SU-DHL-6 (cell line): Measurements from ENCODE around the gene CHMP2B.

Experiments used
- EZH2phosphoT487 ChIP-seq: fragments of 200-600 bp; sonication (generic), shearing (Covaris generic); conservative IDR thresholded peaks from 2 replicates; pipeline ENCODE4 v1.6.1; 2018; ENCODE audit warnings: mild to moderate bottlenecking, antibody characterized with exemption, low read length, moderate library complexity, mixed read lengths
- TF ChIP-seq, protein P1 (sequence below): fragments of 200-600 bp; sonication (generic); IDR thresholded peaks from one replicate; pipeline ENCODE4 v1.5.1; 2017; ENCODE audit warnings: antibody characterized with exemption, mild to moderate bottlenecking, low read length, moderate library complexity; ENCODE audit not compliant: insufficient read depth, poor library complexity, severe bottlenecking

DNA sequence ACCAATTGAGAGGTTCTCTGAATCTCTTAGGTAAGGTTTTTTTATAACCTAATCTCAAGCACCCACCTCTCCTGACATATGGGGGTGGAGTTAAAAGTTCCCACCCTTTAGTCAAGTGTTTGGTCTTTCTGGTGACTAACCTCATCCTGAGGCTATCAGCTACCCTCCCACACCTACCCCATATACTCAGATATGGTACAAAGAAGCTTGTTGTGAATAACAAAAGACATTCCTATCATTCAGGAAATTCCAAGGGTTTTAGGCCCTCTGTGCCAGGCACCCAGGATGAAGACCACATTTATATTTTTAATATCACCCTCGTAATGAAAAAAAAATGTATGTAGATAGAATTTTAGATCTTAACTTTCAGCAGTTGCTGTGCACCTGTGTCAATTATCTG is 9.0 kb downstream of the CHMP2B start:
- TF ChIP-seq, protein P1, sequence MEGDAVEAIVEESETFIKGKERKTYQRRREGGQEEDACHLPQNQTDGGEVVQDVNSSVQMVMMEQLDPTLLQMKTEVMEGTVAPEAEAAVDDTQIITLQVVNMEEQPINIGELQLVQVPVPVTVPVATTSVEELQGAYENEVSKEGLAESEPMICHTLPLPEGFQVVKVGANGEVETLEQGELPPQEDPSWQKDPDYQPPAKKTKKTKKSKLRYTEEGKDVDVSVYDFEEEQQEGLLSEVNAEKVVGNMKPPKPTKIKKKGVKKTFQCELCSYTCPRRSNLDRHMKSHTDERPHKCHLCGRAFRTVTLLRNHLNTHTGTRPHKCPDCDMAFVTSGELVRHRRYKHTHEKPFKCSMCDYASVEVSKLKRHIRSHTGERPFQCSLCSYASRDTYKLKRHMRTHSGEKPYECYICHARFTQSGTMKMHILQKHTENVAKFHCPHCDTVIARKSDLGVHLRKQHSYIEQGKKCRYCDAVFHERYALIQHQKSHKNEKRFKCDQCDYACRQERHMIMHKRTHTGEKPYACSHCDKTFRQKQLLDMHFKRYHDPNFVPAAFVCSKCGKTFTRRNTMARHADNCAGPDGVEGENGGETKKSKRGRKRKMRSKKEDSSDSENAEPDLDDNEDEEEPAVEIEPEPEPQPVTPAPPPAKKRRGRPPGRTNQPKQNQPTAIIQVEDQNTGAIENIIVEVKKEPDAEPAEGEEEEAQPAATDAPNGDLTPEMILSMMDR: no peak
- TF ChIP-seq EZH2phosphoT487: no peak
